Right hindlimb (tissue), 1 donor: Measurements from ENCODE around the gene TIAM1.
A peak's percentile ranks its signal among the peaks of the same experiment; 100 is the strongest.

Experiments
- DNase-seq: peaks from one replicate; pipeline ENCODE4 v3.0.0-alpha.2; 2018

TIAM1 gene

DNA sequence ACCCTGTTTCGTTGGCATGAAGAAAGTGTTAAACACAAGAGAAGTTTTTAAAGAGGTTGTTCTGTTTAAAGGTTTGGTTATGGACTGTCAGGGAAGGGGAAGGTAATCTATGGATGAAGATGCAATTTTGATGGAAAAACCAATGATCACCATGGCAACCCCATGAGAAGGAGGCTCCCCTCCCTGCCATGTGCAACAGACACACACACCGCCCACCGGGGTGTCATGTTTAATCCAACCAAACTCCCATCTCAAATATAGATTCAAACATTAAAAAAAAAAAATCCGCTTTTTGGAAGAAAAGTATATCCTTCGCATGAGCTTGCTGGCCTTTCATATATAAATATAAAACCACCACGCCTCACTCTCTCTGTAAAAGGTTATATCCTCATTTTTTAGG, 224.9 kb downstream of the TIAM1 start:
- DNase-seq = no peak

DNA sequence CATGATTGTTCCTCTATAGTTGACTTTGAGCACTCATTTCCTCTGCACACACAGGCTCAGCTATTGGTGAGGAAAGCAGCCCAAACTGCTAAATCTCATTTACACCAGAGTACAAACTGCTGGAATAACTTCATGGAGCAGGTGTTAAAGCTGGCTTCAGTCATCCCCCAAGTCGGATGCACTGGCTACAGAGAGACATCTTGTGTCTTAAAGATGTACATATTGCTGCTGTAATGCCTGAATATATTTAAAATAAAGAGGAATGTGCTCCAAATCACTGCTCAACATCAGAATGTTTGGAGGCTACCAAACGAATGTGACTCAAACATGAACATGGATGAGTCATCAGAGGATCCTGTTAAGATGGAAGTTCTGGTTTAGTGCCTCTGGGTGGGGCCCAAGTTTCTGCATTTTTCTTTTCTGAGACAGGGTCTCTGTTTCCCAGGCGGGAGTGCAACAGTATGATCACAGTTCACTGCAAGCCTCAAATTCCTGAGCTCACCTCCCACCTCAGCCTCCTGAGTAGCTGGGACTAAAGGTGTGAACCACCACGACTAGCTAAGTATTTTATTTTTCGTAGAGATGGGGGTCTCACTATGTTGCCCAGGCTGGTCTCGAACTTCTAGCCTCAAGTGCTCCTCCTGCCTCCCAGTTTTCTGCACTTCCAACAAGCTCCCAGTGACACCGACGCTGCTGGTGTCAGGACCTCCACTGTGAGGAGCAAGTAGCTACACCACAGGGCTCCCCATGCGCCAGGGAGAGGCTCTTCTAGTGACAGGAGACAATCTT, 226.7 kb downstream of the TIAM1 start:
- no peak for DNase-seq

DNA sequence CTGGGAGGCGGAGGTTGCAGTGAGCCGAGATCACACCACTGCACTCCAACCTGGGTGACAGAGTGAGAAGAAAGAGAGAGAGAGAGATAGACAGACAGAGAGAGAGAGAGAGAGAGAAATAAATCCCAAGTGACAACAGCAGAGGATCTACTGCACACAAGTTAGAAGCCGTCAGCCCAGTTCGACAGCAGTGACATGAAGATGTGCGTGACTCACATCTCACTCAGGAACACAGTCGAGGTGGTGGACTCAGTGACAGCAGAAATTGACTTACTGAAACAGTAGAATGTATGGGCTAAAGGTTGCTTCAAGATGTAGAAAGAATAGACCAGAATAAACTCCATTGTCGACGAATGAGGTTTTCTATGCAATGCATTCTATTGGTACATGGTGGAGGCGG, 228.8 kb downstream of the TIAM1 start:
- no peak for DNase-seq

DNA sequence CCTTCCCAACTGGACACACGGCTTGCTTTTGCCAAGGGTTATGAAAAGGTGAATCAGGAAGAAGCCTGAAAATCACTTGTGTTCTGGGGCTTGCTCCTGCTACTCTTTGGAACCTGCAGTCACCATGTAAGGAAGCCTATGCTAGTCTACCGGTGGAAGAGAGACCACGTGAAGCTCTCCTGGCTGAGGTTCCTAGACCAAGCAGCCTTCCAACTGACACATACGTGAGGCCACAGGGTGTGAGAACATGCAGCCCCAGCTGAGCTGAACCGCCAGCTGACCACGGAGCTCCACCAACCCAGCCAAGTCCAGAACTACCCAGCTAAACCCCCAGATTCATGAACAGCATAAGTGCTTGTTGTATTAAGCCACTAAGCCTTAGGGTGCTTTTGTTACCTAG, 233.0 kb downstream of the TIAM1 start:
- DNase-seq = no peak

DNA sequence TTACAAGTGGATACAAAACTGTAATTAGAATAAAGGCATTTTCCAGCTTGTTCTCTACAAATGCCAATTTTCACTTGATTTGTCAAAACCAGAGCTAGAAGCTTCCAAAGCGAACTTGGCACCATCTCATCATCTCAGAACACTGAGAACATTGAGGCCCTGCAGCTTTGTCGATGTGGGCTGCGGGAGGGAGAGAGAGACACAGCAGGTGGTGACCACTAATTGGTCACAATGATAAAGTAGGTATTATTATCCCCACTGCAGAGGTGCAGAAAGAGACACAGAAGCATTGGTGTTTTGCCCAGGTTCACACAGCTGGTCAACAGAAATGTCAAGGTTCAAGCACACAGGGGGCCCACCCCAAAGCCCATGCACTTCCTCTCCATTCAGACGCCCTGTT, 233.6 kb downstream of the TIAM1 start:
- DNase-seq = no peak

DNA sequence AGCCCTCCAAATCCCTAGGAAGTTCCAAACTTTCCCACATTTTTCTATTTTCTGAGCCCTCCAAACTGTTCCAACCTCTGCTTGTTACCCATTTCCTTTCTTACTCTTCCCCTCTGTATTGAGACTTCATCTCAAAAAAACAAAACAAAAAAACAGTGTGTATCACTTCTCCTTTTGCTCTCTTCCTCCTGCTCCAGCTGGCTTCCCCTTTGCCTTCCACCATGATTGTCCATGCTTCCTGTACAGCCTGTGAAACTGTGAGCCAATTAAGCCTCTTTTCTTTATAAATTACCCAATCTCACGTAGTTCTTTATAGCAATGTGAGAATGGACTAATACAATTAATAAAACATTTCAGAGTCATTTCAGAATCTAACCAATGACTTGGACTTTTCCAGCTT, 236.2 kb downstream of the TIAM1 start:
- no peak for DNase-seq

DNA sequence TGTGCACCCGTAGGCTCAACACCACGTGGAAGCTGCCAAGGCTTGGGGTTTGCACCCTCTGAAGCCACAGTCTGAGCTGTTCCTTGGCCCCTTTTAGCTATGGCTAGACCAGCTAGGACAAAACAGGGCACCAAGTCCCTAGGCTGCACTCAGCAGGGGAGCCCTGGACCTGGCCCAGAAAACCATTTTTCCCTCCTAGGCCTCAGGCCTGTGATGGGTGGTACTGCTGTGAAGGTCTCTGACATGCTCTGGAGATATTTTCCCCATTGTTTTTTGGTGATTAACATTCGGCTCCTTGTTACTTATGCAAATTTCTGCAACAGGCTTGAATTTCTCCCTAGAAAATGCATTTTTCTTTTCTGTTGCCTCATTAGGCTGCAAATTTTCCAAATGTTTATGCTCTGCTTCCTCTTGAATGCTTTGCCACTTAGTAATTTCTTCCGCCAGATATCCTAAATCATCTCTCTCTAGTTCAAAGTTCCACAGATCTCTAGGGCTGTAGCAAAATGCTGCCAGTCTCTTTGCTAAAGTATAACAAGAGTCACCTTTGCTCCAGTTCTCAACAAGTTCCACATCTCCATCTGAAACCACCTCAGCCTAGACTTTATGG, 236.8 kb downstream of the TIAM1 start:
- DNase-seq = no peak

DNA sequence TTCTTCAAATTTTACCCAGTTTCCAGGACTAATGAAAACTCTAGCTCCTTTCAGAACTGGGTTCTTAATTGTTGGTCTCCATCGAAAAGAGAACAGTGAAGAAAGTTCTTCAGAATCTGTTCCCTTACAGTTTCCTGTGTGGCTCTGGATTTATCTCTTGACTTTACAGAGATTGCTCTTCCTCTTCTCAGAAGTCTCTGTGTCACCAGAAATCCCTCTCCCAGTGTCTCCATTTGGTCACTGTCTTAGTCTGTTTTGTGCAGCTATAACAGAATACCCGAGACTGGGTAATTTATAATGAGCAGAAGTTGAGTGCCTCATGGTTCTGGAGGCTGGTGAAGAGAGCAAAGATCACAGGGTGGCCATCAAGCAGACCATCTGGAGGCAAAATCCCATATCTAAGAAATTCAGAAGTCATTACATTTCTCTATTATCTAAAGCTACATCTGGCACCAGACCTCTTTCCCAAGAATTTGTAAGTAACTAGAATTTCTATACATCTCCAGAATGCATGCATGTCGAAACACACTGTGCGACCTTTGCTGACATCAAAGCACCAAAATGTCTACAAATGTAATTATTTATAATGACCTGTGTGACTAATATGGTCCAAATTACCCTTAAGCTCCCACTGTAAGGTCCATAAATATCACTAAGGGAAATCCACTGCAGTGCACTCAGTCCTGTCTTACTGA, 240.3 kb downstream of the TIAM1 start:
- DNase-seq = no peak

DNA sequence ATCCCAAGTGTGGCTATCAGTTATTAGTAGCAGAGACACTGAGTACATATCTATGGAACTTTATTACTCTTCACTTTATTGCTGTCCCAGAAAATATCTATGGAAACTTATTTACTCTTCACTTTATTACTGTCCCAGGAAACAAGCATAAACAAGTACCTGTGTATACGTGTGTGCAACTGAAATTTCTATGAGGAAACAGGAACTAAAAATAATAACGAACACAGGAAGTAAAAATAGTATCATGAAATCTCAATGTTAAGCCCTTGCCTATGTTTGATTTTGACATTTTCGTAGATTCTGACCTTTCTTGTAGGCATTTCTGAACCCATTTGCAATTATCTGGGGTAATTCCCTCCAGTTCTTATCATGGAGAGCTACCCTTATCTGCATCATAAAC, 240.9 kb downstream of the TIAM1 start:
- no peak for DNase-seq

DNA sequence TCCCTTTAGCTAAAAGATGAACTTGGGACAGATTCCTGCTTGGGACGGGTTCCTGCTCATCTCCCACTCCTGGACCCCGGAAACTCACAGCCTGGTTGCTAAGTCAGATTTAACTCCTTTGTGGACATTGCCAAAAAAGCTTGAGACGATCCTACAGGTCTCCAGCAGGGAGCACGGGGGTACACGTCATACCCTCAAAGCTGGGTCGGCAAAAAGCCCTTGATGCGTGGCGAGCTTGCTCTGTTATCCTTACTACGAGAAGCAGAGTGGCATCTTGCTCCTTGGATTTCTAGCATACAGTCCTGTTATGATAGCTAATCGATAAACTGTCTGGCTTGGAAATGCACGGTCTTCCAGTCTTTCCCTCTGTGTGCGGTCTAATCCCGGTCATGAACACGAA, 244.9 kb downstream of the TIAM1 start:
- DNase-seq = no peak

DNA sequence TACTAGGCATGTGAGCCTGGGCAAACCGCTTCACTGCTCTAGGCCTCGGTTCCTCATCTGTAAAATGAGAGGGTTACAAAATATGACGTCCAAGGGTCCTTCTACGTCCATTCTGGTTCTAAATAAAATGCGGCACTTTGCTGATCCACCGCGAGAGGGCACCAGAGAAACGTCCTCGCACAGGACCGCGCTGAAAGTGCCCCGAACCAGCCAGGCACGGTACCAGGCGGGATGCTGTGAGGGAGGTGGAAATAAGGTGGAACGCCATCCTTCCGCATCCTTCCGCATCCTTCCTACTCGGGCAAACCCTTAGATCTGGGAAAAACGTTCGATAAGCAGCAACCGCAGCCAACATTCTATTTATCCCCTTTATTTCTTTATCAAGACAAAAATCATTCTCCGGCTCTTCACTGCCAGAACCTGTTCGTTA, 245.5 kb downstream of the TIAM1 start:
- DNase-seq = peak; percentile 67

DNA sequence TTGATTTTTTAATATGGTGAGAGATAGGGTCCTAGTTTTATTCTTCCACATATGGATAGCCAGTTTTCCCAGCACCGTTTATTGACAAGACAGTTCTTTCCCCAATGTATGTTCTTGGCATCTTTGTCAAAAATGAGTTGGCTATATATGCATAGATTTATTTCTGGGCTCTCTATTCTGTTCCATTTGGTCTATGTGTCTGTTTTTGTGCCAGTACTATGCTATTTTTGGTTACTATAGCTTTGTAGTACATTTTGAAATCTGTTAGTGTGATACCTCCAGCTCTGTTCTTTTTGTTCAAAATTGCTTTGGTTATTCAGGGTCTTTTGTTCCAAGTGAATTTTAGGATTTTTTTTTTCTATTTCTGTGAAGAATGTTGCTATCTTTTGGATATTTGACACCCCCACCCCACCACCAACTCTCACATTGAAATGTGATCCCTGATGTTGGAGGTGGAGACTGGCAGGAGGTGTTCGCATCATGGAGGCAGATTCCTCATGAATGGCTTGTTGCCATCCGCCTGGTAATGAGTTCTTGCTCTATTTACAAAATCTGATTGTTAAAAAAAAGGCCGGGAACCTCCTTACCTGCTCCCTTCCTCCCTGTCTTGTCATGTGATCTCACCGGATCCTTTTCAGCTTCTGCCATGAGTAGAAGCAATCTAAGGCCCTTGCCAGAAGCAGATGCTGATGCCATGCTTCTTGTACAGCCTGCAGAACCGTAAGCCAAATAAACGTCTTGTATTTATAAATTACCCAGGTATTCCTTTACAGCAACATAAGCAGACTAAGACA, 251.0 kb downstream of the TIAM1 start:
- DNase-seq = no peak

DNA sequence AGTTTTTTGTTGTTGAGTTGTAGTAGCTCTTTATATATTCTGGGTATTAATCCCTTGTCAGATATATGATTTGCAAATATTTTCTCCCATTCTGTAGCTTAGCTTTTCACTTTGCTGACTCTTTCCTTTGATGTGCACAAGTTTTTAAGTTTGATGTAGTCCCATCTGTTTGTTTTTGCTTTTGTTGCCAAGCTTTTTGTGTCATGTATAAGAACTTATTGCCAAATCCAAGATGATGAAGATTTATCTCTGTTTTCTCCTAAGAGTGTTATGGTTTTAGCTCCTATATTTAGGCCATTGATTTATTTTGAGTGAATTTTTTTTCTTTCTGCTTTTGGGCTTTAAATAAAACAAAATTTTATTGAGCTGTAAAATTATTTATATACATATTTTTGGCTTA, 253.7 kb downstream of the TIAM1 start:
- DNase-seq = no peak

DNA sequence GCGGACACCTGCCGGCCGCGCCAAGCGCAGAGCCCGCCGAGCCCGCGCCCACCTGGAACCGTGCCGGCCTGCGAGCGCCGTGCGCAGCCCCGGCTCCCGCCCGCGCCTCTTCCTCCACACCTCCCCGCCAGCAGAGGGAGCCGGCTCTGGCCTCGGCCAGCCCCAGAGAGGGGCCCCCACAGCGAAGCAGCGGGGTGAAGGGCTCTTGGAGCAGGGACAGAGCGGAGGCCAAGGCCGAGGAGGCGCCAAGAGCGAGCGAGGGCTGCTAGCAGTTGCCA, 255.6 kb downstream of the TIAM1 start:
- no peak for DNase-seq

DNA sequence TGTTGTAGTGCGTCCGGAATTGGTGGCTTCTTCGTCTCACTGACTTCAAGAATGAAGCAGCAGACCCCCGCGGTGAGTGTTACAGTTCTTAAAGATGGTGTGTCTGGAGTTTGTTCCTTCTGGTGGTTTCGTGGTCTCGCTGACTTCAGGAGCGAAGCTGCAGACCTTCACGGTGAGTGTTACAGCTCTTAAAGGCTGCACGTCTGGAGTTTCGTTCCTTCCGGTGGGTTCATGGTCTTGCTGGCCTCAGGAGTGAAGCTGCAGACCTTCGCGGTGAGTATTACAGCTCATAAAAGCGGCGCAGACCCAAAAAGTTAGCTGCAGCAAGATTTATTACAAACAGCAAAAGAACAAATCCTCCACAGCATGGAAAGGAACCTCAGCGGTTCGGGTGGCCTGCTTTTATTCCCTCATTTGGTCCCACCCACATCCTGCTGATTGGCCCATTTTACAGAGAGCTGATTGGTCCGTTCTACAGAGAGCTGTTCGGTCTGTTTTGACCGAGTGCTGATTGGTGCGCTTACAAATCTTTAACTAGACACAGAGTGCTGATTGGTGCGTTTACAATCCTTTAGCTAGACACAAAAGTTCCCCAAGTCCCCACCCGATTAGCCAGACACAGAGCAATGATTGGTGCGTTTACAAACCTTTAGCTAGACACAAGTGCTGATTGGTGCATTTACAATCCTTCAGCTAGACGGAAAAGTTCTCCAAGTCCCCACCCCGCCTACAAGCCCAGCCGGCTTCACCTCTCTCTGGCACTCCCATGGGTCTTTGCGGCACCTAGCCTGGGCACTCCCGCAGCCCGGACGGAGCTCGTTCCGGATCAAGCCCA, 256.2 kb downstream of the TIAM1 start:
- DNase-seq = no peak

DNA sequence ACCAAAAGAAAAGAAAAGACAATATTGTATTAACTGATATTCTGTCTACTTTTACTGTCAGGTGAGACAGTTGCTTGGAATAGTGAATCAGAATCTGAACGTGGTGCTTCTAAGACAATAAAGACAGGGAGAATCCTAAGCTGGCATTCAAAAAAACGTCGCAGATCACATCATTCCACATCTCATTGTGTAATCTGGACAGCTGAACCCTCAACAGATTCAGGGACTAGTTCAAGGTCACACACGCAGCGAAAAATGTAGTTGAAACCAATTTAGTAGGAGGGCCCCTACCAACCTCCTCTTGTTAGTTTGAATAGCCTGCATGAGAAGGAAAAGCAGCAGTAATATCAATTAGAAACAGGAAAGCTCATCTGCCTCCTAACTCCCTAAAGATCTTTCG, 259.4 kb downstream of the TIAM1 start:
- DNase-seq = no peak

DNA sequence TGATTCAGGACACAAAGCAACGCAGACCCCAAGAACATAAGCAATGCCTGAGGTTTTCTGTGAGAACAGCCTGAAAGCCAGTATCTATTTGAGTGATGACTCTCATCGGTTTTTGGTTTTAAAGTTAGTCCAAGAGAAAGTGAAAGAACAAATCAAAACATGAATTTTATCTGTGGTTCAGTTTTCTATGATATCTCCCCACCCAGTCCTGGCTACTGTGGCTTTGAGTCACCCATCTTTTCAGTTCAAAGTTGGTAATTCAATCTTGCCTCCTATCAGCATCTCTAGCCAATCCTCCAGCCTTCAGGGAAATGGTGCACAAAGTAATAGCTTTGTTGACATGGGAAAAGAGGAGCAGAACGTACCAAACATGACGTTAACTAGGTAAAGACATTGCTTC, 265.3 kb downstream of the TIAM1 start:
- DNase-seq = no peak

DNA sequence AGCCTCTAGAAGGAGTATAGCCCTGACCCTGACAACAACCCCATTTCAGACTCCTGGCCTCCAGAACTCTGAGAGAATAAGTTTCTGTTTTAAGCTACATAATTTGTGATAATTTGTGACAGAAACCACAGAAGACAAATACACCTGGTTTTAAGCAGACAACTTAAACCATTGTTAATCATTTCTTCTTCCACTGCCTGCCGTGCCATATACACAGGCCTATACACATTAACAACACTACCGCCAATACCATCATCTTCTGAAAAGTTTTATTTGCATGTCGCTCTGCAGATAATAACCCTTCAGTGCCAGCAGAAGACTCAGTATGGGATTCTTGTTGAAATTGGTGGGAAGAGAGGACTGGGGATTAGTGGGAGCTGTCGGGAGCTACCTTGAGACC, 265.8 kb downstream of the TIAM1 start:
- DNase-seq = no peak

DNA sequence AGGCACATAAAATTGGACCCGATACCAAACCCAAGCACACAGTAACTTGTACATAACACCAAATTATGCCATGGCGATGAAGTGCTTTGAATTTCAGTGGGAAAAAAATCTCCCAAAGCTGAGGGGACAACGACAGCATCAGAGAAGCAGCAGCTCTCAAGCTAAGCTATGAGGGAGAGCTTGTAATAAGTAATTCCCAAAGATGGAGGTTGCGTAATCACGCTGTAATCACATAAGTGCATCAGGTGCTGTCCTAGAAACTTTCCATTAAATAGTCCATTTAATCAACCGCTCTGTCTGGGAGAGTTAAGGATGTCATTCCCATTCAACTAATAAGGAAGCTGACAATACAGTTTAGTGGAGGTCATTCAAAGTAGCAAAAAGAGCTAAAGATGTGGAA, 268.2 kb downstream of the TIAM1 start:
- no peak for DNase-seq

DNA sequence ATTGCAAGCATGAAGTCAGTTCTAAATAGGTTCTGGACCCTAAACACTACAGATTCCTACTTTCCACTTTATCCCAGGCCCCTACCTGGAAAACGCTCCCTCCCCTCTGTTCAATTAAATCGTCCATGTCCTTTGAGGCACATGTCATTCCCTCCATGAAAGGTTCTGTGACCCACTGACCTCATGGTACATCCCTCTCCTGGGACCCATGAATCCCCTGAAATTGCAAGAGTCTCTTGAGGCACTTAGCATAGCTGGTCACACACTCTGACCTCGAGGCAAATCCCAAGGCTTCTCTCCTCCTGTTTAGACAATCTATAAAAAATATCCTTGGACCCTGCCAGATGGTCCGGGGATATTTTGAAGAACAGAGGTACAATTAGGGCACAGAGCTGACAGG, 271.5 kb downstream of the TIAM1 start:
- no peak for DNase-seq
